ENCODE measurements around the gene MAPK8.

MAPK8 gene

DNA sequence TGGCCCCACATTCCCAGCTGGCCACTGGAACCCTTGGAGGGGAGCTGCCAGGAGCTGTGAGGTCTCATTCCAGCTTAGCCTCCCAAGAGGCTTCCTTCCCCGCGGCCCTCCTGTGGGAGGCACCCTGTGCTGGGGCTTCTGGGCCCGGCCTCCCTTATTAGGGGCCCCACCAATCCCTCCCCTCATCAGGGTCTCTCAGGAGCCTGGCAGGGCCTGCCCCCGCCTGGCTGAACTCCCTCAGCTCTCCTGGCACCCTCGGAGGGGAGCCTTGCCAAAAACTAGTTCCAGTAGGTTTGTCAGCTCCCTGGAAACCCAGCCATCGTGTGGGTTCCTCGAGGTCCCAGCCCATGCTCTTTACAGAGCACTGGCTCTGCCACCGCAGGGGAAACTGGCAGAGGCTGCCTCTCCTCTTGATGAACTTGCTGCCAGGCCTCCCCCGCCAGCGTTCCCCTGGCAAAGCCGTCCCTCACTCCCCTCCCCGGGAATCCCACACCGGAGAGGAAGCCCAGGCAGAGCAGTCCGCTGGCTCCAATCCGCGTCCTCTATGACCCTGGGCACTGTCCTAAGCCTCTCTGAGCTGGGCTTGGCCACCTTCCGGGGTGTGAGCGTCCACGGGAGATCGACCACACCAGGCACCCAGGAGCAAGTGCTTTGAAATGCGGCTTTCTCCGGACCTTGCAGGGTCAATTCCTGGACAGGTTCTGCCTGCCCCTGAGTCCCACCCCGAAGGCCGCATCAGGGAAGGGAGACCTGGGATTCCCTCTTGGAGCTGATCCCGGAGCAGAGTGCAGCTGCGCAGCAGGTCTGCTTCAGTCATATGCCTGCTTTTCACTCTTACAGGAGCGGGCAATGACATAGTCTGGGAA is 158.6 kb downstream of the MAPK8 start:
- no peak for DNase-seq

DNA sequence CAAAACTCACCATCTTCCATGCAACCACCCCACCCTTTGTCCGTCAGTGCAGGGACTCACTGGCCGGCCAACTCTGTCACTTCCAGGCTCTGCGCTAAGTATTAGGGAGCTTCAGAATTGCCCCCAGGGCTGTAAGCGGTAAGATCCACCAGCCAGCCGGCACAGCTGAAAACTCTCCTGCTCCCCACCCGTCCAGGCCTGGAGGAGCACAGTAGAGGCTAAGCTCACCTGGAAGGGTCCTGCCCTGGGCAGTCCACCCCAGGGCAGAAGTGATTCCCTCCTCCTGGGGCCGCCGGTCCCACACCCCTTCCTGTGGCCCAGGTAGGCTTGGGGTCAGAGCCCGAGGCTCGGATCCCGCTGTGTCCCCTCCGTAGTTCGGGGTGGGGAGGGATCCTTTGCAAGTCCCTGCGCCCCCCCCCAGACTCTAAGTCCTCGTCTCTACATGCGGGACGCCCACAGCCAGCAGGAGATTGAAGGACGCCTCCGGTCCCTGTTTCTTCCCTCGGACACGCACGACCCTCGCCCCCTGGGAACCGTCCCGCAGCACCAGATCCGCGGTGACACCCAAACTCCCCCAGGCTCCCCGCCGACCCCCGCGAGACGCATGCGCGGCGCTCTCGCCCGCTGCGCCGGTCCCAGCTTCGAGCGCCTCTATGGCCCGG is 159.5 kb downstream of the MAPK8 start:
- no peak for DNase-seq

DNA sequence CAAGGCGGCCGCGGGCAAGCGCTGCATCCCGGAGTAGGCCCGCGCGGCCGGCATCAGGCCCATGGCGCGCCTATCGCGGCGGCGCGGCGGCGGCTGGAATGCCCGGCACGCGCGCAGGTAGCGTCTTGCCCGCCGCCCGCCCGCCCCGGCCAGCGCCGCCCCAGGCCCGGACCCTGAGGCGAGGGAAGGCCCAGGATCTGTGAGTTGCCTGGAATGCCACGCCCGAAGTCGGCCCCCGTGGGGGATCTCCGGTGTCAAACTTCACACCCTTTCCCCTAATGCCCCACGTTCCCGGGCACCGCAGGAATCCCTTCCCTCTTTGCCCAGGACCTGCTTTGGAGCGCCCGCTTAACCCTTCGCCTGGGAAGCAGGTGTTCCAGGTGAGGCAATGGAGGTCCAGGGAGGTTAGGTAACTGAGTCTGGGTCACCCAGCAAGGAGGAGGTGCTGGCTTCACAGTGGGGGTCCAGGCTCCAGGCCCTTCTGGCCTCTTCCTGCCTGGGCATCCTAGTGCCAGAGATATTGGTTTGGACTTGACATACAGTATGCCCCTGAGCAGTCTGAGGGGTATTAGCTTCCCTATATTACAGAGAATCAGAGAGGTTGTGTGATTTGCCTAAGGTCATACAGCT is 160.2 kb downstream of the MAPK8 start:
- no peak for DNase-seq

DNA sequence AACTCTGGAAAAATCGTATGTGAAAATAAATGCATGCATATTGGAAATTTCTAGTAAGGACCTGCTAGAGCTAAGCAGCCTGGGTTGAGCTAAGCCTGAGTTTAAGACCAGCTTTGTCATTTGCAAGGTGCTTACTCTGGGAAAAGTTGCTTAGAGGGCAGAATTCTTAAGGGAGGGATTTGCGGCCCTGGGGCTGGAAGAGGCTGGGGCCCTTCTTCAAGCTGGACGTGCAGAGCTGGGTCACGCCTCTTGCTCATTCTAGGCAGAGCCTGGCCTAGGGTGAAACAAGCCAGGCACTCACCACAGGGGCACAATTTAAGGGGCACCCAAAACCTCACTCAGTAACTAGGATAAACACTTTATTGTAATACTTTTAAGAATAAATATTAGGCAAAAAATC is 161.2 kb downstream of the MAPK8 start:
- no peak for DNase-seq

DNA sequence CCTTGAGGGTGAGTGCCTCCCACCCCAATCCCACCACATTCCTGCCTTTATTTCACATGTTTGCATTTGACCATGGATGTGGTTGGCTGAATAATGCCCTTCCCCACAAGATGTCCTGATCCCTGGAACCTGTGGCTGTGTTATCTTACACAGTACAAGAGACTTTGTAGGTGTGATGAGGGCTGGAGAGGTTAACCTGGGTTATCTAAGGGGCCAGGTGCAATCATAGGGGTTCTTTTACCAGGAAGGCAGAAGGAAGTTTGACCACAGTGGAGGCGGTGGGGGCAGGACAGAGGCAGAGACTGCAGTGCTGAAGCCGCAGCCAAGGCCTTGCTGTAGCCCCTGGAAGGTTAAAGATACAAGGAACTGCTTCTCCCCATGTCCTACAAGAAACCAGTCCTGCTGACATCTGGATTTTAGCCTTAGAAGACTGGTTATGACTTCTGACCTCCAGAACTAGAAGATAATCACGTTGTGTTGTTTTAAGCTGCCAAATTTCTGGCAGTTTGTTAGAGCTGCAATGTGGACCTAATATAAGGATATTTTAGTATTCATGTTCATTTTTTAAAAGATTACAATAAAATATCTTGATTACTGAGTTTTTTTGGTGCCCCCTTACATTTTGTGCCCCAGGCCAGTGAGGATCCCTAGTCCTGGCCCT is 161.8 kb downstream of the MAPK8 start:
- no peak for DNase-seq

DNA sequence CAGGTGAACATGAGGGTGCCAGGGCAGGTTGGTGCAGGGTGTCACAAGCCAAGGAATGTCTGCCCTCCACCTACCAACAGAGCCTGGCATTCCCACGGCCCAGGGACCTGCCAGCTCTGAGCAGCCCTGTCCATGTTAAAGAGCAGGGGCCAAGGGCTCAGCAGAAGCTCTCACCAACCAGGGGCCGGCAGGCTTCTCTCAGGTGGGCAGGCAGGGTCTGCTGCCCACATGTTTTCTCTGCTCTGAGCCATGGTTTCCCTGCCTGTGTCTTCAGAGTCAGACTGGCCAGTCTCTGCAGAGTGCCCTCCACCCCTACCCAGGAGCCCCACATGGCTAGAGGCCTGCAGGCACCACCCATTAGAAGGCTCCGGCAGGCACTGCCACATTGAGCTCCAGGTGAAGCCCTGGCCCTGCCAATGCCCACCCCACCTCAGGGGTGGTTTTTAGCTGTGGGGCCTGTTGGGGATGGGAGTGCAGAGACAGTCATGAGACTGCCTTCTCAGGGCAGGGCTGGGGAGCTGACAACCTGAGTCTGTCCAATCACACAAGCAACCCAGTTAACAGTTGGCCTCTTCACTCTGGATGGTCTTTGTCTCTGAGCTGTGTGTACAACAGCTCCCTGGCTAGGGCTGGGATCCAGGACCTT is 162.5 kb downstream of the MAPK8 start:
- DNase-seq, result no peak

DNA sequence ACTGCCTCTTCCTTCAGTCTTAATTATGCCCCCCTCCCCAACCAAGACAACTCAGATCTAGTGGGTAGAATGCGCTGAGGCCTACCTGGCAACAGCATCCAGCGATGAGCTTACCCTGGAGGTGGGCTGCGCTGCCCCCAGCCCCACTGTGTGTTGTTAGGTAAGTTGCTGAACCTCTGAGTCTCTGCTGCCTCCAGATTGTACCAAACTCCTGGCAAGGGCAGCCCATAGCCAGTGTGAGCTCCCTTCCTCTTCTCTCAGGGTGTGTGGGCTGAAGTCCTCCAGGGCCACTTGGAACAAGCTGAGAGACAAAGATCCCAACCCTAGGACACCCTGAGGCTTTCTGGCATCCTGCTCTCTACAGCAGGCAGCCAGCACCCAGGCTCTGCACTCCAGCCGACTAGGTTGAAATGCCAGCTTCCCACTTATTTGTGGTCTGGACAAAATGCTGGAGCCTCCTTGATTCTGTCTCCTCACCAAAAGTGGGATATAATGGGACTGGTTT is 163.1 kb downstream of the MAPK8 start:
- DNase-seq, result no peak

DNA sequence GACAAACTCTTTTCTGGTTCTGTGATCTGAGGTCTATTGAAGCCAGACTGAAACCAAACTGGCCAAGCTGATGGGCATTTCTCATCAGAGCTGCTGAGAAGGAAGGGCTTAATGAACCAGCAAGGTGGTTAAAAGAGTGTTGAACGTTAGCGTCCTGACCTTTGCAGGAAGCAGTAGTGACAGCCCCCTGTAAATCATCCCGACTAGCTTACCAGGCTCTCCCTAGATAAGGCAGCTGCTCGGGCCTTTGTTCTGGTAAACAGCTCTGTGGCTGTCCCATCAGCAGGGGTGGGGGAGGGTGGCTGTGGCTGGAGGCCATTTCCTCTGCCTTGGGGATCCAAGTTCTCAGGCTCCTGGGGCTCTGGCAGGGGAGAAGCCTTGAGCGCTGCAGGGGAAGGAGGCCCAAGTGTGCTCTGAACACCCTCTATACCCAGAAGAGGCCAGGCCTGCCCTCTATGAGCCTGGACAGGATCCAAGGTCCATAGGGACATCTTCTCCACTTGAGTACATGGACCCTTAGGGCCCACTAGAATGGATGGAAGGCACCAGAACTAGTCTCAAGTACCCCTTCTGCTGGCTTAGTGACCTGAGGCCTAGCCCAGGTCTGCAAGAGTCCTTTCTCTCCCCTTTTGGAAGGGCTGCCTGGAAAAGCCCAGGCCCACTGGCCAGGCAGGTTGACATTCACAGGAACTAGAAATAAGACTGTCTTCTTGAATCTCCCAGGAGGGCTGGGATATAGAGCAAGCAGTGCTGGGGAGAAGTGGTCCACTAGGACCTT is 163.8 kb downstream of the MAPK8 start:
- DNase-seq, result peak; percentile 74

DNA sequence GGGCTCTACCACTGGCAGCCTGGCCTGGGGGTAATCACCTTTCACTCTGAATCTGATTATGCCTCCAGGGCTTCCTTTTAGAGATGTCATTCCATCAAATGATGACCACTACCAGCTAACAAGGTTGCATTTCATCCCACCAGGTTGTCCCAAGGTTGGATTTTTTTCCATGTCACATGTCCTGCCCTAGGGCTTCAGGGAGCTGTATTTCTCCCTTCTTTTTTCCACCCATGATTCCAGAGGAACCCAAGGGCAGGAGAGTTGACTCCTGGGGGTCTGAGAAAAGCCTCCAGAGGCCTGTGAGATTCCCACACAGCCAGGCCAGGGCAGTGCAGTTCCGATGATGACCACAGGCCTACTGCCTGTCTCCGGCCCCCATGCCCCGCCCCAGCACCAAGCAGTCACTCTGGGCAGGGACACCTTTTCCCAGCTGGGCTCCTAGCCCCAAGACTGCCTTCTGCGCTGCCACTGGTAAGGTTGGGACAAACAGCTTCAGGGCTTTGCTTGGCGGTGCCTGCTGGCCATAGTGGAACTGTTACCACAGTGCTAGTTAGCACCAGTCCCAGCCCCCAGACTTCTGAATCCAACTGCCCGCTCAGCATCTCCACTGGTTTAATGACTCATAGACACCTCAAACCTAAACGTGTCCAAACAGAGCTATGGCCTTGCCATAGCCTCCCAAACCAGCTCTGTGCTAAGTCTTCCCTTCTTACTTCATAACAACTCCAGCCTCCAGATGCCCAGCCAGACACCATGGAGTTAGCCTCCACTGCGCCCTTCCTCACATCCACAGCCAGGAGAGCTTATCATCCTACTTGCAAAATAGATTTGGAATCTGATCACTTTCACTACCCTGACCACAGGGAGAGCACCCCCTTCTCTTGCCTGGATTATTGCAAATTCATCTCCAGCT is 164.7 kb downstream of the MAPK8 start:
- peak; percentile 26 for DNase-seq

DNA sequence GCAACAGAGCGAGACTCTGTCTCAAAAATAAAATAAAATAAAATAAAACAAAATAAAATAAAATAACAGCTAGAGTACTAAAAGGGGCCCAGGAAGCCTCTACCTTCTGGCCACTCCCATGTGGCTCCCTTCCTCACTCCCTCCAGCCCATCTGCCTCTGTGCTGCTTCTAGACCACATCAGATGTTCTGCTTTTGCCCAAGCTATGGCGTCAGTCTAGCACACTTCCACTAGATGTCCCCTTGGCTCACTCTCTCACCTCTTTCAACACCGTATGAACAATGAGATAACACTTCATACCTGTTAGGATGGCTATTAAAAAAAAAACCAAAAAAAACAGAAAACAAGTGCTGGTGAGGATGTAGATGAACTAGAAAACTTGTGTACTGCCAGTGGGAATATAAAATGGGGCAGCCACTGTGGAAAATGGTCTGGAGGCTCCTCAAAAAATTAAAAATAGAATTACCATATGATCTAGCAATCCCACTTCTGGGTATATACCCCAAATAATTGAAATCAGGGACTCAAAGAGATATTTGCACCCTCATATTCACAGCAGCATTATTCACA is 166.1 kb downstream of the MAPK8 start:
- DNase-seq, result no peak

DNA sequence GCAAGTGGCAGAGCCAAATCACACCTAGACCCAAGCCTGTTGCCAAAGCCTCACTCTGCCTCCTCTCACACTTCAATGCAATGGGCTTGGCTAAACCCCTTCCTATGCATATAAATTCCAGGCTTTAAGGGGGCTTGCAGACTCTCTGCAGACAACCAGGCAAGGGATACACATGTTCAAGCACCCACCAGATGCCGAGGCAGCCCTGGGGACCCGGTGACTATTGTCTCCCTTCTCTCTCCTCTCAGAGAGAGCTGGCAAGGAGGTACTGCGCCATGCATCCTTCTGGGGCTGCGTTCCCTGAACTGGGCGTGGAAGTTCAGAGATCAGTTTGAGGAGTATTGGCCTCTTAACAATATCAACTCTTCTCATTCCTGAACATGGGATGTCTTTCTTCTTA is 167.2 kb downstream of the MAPK8 start:
- no peak for DNase-seq

DNA sequence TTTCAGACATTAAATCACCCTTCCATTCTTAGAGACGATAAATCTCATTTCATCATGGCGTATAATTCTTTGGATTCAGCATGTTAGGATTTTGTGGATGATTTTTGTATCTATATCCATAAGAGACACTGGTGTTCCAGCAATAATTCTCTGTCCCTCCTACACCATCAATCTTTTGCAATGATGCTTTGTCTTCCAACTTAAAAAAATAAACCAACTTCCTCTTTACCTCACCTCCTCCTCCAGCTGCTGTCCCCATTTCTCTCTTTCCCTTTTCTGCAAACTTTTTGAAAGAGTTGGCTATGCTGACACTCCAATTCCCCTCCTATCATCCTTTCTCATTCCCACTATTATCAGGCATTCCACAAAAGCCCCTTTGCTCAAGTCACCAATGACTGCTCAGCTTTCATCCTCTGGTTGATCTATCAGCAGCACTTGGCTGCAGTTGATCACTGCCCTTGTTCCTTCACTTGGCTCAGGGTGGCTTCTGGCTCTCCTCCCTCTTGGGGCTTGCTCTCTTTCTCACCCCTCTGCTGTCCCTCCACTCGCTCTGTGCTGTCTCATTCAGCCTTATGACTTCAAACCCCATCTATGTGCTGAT is 168.4 kb downstream of the MAPK8 start:
- DNase-seq, result peak; percentile 59

DNA sequence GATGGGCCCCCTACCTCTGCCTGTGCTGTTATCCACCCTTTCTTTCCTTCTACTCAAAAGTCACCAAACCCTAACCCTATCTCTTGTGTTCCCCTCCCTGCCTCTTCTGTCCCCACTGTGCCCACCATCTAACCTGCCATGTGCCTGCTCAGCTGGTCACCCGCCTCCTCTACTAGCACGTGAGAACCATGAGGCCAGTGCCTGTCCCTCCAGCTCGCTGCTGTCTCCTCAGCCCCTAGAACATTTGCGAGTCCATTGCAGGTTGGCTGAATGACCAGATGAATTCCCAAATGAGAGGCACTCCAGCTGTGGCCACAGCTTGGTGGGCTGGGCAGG is 169.4 kb downstream of the MAPK8 start:
- DNase-seq, result no peak

DNA sequence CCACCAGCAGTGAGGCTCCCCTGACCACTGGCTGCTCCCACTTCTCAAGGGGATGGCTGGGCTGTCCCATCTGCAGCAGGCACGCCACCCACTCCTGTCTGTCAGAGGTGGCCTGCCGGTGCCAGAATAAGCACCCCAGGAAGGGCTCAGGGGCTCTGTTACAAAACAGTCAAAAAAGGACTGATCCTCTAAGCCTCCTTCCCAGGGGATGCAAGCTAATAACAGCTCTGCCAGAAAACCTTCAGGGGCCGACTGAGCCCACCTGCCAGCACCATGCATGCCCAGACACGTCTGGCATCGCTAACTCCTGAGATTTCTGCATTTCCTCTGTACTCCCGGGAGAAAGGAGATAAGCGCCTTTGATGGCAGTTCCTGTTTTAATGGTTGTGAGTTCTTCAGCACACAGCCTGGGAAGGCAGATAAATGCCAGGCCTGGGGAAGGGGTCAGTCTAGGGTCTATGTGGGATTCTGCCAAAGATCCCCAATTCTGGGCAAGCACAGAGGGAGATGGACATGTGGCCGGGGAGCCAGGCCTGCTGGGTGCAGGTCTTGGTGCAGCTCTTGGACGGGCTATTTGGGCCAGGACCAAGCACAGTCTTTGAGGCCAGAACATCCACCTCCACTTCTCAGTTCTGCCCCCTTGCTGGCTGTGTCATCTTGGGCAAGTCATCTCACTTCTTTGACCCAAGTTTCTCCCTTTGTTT is 170.0 kb downstream of the MAPK8 start:
- DNase-seq, result no peak

DNA sequence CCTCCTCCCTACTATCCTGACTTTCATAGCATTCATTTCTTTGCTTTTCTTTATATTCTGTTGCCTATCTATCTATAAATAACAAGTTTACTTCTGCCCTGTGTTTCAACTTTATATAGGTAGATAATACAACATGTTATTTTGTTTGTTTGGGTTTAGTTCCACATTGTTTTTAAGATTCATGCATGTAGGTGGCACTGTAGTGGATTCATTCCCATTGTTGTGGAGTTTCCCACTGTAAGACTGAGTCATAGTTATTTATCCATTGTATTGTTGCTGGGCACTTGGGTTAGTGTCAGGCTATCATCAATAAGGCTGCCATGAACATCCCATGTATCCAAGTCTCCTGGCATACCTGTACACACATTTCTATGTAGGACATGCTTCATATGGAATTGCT is 170.7 kb downstream of the MAPK8 start:
- no peak for DNase-seq

DNA sequence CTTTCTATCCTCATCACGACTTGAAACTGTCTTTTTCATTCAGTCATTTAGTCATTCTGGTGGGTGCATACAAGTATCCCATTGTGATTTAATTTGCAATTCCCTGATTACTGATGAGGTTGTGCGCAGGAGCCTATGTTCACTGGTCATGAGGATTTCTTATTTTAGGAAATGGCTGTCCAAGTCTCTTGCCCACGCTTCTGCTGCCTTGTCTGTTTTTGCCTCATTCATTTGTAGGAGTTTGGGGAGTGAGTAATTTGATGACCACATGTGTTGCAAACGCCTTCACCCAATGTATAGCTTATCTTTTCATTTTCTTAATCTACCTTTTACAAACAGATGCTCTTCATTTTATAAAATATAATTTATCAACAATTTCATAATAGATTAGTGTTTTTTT is 171.1 kb downstream of the MAPK8 start:
- DNase-seq, result no peak

DNA sequence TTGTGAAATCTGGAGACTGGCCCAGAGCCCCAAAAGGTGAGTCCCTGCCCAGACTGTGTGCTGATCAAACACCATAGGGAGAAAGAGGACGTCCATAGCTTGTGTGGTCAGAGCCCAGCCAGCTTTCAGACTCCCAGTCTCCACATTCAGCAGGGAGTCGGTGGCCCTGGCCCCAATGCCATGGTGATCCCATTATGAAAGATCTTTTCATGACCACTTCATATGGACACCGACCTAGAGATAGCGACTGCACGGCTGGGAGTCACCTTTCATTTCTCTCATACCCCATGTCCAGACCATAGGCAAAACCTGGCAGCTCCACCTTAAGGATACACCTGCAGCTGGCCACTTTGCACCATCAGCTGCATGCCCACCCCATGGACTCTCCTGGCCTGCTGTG is 172.0 kb downstream of the MAPK8 start:
- DNase-seq, result no peak

DNA sequence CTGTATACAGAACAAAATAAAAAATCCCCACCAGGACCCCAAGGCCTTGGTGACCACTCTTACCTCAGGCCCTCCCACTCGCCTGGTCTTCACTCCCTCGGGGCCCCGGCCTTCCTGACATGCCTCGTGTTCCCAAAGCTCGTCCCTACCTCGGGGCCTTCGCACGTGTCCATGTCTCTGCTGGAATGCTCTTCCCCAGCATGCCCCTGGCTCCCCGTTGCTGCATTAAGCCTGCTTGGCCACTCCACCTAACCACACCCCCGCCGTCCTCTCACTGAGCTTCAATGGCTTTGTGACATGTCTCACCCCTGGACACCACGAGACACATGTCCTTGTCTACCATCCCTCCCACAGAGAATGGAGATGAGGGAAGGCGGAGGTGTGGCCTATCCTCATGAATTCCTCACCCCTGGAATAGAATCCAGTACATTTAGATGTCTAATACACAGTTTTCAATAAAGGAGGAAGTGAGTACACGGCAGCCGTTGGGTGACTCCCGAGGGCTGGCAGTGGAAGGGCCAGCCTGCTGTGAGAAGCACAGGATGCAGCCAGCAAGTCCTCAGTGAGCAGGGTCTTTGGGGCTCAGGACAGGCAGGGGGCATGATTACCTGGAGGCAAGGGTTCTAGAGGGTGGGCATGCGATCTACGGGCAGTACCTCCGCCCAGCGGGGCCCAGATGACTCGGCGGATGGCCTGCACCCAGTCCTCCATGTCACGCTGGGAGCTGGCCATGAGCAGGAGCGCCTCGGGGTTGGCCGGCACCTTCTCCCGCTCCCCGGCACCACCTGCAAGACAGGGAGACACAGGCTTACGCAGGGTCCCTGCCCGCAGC is 172.7 kb downstream of the MAPK8 start:
- peak; percentile 77 for DNase-seq

Data from MV-4-11 (cell line).